ENCODE results near the gene GRM2. TPM values are rescaled to one million over a fixed set of nuclear protein-coding genes. Genes with fewer than 3 reads are reported as not detected.
A peak's percentile ranks its signal among the peaks of the same experiment; 100 is the strongest.
"Not testable (repeated sequence)": the region's sequence is repeated elsewhere in the genome, so short reads cannot be mapped to it uniquely, and the experiment has no call there.

The GRM2 gene
- total RNA-seq, 2 experiments from 2014 or later = 0.37 to 0.46 TPM

DNA sequence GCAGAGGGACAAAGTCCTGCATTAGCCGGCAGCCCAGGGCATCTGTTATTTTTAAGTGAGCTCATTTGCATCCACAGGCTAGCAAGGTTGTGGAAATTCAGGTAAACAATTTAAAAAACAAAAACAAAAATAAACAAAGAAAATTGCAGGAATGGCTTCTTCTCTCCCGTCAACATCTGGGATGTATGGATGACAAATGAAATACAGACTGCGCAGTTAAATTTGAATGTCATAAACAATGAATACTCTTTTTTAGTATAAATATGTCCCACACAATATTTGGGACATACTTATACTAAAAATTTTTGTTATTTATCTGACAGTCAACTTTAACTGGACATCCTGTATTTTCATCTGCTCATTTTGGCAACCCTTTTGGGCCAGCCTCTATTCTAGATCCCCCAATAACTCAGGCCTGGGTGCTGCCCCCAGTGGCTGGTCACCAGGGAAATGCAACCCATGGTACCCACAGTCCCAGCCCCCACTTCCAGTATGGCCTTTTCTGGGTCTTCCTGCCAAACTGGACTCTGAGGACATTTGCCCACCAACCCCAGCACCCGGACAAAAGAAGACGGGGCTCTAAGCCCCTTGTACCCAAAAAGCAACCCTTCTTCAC, 12.7 kb downstream of the GRM2 start:
- Mint-ChIP-seq H3K9me3 (peaks cover 3% of the 10 kb centered on the region), H3K4me1 (peaks cover 32% of the 10 kb centered on the region), H3K27me3 (no peaks in the 10 kb centered on the region), H3K4me3 (no peak overlapping the region), H3K36me3 (peaks cover 2% of the 10 kb centered on the region), H3K27ac (no peak overlapping the region)
- no peak for DNase-seq

DNA sequence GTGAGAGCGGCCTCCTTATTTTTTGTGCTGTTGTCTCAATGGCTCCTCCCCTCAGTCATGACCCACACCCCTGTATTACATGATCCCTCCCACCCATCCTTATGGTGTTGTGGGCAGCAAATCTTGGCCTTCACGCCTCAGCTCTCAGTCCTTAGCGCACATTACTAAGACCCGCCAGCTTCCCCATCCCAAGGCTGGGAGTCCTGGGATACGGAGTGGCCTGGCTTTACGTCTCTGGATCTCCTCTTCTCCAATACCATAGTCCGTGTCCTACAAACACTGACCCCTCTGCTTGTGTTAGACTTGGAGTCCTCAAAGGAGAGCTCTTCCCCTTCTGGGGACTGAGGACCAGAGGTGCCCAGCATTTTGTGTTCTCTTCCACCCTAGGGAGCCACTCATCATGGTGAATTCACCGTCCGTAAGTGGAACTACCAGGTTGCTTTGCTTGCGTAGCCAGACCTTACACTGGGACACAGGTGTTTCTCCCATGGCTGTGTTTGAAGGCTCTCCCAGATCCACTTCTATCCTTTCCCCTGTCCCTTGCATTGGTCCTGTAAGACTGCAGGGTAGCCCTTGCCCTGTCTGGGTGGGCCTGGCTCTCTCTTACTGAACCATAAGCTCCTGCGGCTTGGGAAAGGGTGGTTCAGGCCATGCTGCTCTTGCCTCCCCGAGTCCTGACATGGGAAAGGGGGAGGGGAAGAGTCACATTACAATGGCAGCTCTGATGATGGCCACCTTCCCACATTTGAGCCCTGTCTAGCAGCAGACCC, 13.6 kb downstream of the GRM2 start:
- Mint-ChIP-seq H3K27me3 (no peaks in the 10 kb centered on the region), H3K27ac (peak overlapping the region; percentile 19)

DNA sequence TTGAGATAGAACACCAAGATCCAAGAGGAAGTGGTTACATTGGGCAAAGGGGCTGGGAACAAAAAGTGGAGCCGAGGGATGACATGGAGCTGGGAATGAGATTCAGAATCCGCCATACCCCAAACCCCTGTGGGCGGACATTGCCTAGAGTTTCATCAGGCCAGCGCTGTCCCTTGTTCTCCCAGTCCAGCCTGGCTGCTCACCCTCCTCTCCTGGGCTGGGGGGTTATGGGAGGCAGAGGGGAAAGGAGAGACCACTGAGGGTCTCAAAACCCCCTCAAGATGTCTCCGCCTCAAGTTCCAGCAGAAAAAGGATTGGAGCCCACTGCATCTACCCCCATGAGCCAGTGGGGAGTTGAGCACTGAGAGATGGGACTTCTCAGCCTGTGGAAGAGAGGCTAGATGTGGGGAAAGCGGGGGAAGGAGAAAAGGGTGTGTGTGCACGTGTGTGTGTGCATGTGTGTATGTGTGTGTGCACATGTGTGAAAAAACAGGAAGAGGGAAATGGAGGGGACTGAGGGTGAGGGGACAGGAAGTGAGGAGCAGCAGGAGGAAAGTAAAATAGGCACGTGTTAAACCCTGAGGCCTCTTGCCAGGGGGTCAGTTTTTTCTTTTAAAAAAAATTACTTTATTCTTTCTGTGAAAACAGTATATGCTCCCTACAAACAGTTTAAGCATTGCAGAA, 14.3 kb downstream of the GRM2 start:
- peak overlapping the region; percentile 19 for H3K27ac Mint-ChIP-seq
- no peak for DNase-seq

More for the DNA sequence above, 13.6 kb downstream of the GRM2 start:
- Mint-ChIP-seq H3K36me3 (peaks cover 7% of the 10 kb centered on the region), H3K9me3 (peaks cover 3% of the 10 kb centered on the region), H3K4me3 (no peak overlapping the region), H3K4me1 (peaks cover 33% of the 10 kb centered on the region)
- DNase-seq = no peak

DNA sequence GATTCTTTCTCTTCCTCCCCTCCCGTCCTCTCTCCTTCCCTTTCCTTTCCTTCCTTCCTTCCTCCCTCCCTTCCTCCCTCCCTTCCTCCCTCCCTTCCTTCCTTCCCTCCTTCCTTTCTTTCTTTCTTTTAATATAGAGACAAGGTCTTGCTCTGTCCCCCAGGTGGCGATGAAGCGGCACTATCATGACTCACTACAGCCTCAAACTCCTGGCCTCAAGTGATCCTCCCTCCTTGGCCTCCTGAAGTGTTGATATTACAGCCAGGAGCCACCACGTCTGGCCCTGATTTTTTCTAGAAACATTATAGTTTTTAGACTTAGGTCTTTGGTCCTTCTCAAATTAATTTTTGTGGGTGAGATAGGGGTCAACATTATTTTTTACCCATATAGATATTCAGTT, 15.5 kb downstream of the GRM2 start:
- H3K27me3 Mint-ChIP-seq = no peaks in the 10 kb centered on the region
- no peak overlapping the region for H3K4me3 Mint-ChIP-seq
- peaks cover 8% of the 10 kb centered on the region for H3K36me3 Mint-ChIP-seq
- DNase-seq = no peak
- H3K4me1 Mint-ChIP-seq = peaks cover 43% of the 10 kb centered on the region
- H3K27ac Mint-ChIP-seq = no peak overlapping the region
- peaks cover 3% of the 10 kb centered on the region for H3K9me3 Mint-ChIP-seq

More for the DNA sequence above, 14.3 kb downstream of the GRM2 start:
- H3K4me3 Mint-ChIP-seq = no peak overlapping the region
- peaks cover 35% of the 10 kb centered on the region for H3K4me1 Mint-ChIP-seq
- no peaks in the 10 kb centered on the region for H3K27me3 Mint-ChIP-seq
- peaks cover 3% of the 10 kb centered on the region for H3K9me3 Mint-ChIP-seq
- H3K36me3 Mint-ChIP-seq = peaks cover 7% of the 10 kb centered on the region

DNA sequence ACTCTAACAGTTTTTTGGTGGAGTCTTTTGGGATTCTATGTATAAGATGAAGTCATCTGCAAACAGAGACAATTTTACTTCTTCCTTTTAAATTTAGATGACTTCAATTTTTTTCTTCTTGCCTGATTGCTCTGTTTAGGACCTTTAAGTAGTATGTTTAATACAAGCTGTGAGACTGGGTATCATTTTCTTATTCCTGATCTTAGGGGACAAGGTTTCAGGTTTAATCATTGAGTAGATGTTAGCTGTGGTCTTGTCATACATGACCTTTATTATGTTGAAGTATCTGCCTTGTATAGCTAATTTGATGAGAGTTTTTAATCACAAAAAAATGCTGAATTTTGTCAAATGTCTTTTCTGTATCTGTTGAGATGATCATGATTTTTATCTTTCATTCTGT, 20.6 kb downstream of the GRM2 start:
- Mint-ChIP-seq H3K4me3 (no peak overlapping the region), H3K4me1 (peaks cover 48% of the 10 kb centered on the region), H3K36me3 (peaks cover 17% of the 10 kb centered on the region), H3K27me3 (no peaks in the 10 kb centered on the region), H3K9me3 (peaks cover under 1% of the 10 kb centered on the region), H3K27ac (peak overlapping the region; percentile 89)
- no peak for DNase-seq

DNA sequence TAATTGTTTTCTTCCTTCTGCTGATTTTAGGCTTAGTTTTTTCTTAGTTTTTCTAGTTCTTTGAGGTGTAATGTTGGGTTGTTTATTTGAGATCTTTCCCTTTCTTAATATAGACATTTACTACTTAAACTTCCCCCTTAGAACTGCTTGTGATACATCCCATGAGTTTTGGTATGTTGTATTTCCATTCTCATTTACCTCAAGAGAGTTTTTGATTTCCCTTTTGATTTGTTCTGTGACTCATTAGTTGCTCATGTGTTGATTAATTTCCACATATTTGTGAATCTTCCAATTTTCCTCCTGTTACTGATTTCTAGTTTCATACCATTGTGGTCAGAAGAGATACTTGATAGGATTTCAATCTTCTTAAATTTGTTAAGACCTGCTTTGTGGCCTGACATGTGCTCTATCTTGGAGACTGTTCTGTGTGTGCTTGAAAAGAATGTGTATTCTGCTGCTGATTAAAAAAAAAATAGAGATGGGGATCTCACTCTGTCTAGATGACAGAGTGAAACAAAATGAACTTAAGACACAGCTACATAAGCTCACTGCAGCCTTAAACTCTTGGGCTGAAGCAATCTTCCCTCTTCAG, 22.3 kb downstream of the GRM2 start:
- Mint-ChIP-seq H3K9me3 (peaks cover 5% of the 10 kb centered on the region), H3K27ac (peak overlapping the region; percentile 89), H3K36me3 (peaks cover 27% of the 10 kb centered on the region), H3K4me3 (peak overlapping the region; percentile 77), H3K27me3 (no peaks in the 10 kb centered on the region), H3K4me1 (peaks cover 58% of the 10 kb centered on the region)
- DNase-seq = no peak

DNA sequence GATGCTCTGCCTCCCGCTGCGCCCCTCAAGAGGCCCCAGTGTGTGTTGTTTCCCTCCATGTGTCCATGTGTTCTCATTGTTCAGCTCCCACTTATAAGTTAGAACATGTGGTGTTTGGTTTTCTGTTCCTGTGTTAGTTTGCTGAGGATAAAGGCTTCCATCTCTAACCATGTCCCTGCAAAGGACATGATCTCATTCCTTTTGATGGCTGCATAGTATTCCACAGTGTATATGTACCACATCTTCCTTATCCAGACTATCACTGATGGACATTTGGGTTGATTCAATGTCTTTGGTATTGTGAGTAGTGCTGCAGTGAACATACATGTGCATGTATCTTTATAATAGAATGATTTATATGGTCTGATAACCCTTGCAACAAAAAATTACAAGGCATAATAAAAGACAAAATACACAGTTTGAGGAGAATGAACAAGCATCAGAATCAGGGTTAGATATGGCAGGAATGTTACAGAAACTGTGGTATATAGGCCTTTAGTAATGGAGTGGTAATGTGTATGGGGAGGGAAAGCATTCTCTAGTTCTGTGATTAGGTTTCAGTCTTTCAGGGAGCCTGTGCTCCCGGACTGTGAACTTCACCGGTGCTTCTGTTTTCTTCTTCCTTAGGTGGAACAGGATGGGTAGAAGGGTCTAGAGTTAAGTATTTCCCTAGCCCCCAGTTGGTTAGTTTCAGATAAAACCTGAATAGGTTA, 27.1 kb downstream of the GRM2 start:
- Mint-ChIP-seq H3K27ac (peak overlapping the region; percentile 88), H3K36me3 (peaks cover 32% of the 10 kb centered on the region)

DNA sequence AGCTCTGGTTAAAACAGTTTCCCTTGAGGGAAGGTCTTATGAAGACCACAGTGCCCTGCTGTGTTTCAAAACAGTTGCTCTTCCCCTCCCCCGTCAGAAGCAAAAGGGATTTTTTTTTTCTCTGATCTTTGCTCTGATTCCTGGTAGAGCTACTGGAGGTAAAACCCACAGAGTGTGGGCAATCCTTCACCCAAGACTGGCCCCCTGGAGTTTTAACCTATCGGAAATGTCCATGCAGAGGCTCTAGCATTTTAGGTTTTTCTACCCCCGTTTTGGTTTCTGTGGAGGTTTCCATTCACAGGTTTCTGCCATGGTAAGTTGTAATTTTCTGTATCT, 27.7 kb downstream of the GRM2 start:
- Mint-ChIP-seq H3K4me1 (peaks cover 66% of the 10 kb centered on the region), H3K9me3 (peaks cover 7% of the 10 kb centered on the region), H3K36me3 (peaks cover 32% of the 10 kb centered on the region), H3K27ac (peak overlapping the region; percentile 88), H3K4me3 (peak overlapping the region; percentile 43), H3K27me3 (peaks cover 9% of the 10 kb centered on the region)
- peak; percentile 71 for DNase-seq

More for the DNA sequence above, 27.1 kb downstream of the GRM2 start:
- H3K4me1 Mint-ChIP-seq = peaks cover 66% of the 10 kb centered on the region
- H3K9me3 Mint-ChIP-seq = peaks cover 7% of the 10 kb centered on the region
- peak overlapping the region; percentile 43 for H3K4me3 Mint-ChIP-seq
- H3K27me3 Mint-ChIP-seq = peaks cover 9% of the 10 kb centered on the region
- DNase-seq = no peak

DNA sequence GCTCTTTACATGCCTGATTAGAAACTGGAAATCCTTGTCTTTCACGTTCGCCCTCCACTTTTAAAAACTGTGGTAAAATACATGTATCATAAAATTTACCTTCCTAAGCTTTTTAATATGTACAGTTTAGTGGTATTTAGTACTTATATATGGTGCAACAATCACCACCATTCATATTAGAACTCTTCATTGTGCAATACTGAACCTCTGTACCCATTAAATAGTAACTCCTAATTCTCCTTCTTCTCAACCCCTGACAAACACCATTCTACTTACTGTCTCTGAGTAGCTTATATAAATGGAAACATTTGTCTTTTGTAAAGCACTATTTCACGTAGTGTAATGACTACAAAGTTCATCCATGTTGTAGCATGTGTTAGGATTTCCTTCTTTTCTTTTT, 28.2 kb downstream of the GRM2 start:
- H3K27me3 Mint-ChIP-seq = peaks cover 9% of the 10 kb centered on the region
- DNase-seq = no peak
- H3K9me3 Mint-ChIP-seq = peaks cover 7% of the 10 kb centered on the region
- H3K4me1 Mint-ChIP-seq = peaks cover 63% of the 10 kb centered on the region
- H3K27ac Mint-ChIP-seq = peak overlapping the region; percentile 88
- peak overlapping the region; percentile 43 for H3K4me3 Mint-ChIP-seq
- peaks cover 32% of the 10 kb centered on the region for H3K36me3 Mint-ChIP-seq

DNA sequence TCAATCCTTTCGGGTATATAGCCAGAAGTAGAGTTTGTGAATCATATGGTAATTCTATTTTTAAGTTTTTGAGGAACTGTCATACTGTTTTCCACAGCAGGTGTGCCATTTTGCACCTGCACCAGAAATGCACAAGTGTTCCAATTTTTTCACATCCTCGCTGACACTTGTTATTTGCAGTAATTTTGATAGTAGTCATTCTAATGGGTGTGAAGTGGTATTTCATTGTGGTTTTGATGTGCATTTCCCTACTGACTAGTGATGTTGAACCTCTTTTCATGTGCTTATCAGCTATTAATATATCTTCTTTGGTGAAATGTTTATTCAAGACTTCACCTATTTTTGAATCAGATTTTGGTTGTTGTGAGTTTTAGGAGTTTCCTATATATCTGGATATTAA, 29.1 kb downstream of the GRM2 start:
- Mint-ChIP-seq H3K9me3 (peaks cover 7% of the 10 kb centered on the region), H3K4me3 (peak overlapping the region; percentile 9), H3K36me3 (peaks cover 36% of the 10 kb centered on the region), H3K27me3 (peaks cover 9% of the 10 kb centered on the region), H3K4me1 (peaks cover 56% of the 10 kb centered on the region), H3K27ac (peak overlapping the region; percentile 82)
- no peak for DNase-seq

DNA sequence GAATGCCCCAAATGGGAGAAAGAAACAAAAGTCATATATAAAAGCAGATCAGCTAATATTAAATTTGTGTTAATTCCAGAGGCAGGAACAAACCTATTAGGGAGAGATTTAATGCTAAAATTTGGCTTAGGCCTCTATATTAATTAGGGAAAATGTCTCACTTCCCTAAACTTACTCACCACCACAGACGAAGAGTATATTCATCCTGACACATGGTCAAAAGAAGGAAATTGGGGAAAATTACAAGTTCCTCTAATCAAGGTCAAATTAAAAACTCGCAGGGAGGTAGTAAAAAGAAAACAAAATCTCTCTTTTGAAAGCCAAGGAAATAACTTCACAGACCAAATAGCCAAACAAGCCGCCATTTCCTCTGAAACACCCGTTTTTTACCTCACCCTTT, 32.2 kb downstream of the GRM2 start:
- H3K27me3 Mint-ChIP-seq = peaks cover 9% of the 10 kb centered on the region
- peaks cover 48% of the 10 kb centered on the region for H3K4me1 Mint-ChIP-seq
- H3K36me3 Mint-ChIP-seq = peaks cover 35% of the 10 kb centered on the region
- H3K9me3 Mint-ChIP-seq = peaks cover 2% of the 10 kb centered on the region
- no peak overlapping the region for H3K4me3 Mint-ChIP-seq
- no peak for DNase-seq
- H3K27ac Mint-ChIP-seq = no peak overlapping the region

DNA sequence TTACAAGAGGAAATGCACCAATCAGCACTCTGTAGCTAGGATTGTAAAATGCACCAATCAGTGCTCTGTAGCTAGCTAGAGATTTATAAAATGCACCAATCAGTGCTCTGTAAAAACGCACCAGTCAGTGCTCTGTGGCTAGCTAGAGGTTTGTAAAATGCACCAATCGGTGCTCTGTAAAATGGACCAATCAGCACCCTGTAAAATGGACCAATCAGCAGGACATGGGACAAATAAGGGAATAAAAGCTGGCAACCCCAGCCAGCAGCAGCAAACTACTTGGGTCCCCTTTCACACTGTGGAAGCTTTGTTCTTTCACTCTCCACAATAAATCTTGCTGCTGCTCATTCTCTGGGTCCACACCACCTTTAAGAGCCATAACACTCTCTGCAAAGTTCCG, 35.5 kb downstream of the GRM2 start:
- DNase-seq, H3K9me3 Mint-ChIP-seq, H3K27ac Mint-ChIP-seq: not testable (repeated sequence)
- H3K4me1 Mint-ChIP-seq = peaks cover 33% of the 10 kb centered on the region
- peak overlapping the region; percentile 69 for H3K4me3 Mint-ChIP-seq
- peaks cover 44% of the 10 kb centered on the region for H3K36me3 Mint-ChIP-seq
- H3K27me3 Mint-ChIP-seq = peaks cover 13% of the 10 kb centered on the region

DNA sequence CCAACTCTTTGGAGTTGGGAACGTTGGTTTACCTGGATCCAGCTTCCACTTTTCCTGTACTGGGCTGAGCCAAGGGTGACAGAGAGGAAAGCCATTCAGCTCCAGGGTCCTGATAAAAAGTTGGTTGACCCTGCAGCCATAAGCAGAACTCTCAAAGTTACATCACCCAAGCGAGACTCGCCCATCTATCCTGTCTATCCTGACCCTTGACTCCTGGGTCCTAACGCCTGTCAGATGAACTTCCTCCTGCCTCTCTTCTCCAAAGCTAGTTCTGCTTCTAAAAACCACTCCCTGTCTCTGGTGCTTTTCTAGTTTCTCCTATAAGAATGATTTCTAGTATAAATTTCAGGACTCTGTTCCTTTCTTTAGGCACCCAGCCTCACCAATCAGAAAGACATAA, 36.1 kb downstream of the GRM2 start:
- H3K4me1 Mint-ChIP-seq = peaks cover 33% of the 10 kb centered on the region
- H3K36me3 Mint-ChIP-seq = peaks cover 41% of the 10 kb centered on the region
- DNase-seq, H3K27me3 Mint-ChIP-seq, H3K9me3 Mint-ChIP-seq: not testable (repeated sequence)
- H3K27ac Mint-ChIP-seq = peak overlapping the region; percentile 18
- H3K4me3 Mint-ChIP-seq = peak overlapping the region; percentile 69

DNA sequence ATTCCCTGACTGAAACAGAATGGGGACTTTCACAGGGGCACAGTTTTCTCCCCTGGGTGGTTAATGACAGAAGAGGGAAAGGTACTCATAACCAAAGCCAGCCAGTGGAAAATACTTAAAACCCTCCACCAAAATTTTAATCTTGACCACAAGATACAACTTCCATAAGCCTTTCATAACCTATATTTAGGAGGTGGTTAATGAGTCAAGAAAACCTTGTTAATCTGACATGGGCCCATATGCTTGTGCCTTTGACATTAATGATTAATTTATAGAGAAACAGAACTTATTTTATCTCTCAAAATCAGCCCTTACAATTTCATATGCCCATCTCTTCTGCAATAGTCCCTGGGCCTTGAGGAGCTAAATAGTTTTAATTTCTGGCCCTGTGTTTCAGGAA, 41.0 kb downstream of the GRM2 start:
- Mint-ChIP-seq H3K4me1 (peaks cover 48% of the 10 kb centered on the region), H3K27me3 (peaks cover 6% of the 10 kb centered on the region), H3K36me3 (peaks cover 54% of the 10 kb centered on the region), H3K4me3 (peak overlapping the region; percentile 37), H3K9me3 (peaks cover 5% of the 10 kb centered on the region), H3K27ac (peak overlapping the region; percentile 92)
- peak; percentile 22 for DNase-seq

Data from activated naive CD8-positive, alpha-beta T cell treated with anti-CD3 and anti-CD28 coated beads for 36 hours (primary cell).